ENCODE data around the gene MRPL10. TPM values are rescaled to one million over a fixed set of nuclear protein-coding genes. Genes with fewer than 3 reads are reported as not detected.

The MRPL10 gene
- total and polyA plus RNA-seq, 12 donors: 44.2 to 72.3 (median 61.9) TPM

DNA sequence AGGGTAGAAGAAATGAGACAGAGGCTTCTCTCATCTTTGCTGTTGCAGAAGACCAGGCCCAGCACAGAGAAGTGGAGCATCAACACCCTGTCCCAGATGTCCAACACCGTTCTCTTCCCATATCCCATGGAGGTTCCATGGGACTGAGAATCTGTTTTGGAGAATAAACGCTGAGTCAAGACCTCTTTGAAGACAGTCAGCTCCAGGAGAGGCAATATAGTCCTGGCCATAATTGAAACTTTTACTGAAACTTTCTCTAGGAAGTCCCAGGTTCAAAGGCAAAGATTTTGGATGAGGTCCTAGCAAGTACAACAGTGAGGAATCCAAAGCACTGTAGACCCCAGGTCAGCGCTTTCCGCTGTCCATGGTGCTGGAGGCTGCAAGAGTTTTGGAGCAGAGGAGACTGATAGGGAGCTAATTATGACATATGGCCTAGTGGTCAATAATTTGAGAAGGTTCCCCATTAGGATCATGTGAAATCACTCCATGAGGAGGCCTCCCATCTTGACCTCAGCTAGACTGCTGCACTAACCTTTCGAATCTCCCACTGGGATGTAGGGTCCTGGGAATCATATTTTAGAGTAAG is 45.7 kb downstream of the MRPL10 start:
- WGBS, 2 donors: 13 to 38% methylated on average over 5 of the region's 5 CpGs
- no peak overlapping the region for H3K4me3 ChIP-seq
- H3K9me3 ChIP-seq: no peaks in the 10 kb centered on the region
- no peak for TF ChIP-seq CTCF (IDR thresholded peaks at IDR 0.05)
- DNase-seq: no peak
- H3K27me3 ChIP-seq: peaks cover 0 to 74% (median 59%) of the 10 kb centered on the region in 7 donors
- no peaks in the 10 kb centered on the region for H3K36me3 ChIP-seq
- no peak overlapping the region for H3K27ac ChIP-seq
- intact Hi-C loops (cut with DNase I): loop anchor here in 1 of 10 donors (10.0 kb wide), 1 partner anchor 91 kb away; the partner anchor contains the start of gene TBKBP1
- ATAC-seq: no peak
- peaks cover 0 to 11% (median 9%) of the 10 kb centered on the region in 9 donors for H3K4me1 ChIP-seq

GRCh38 chr17:47781397-47781796 is 49.9 kb downstream of the MRPL10 start:
- H3K4me3 ChIP-seq: no peak overlapping the region
- intact Hi-C loops (cut with DNase I): loop anchor here in 1 of 10 donors (10.0 kb wide), 1 partner anchor 87 kb away; the partner anchor contains the start of gene TBKBP1
- TF ChIP-seq CTCF (IDR thresholded peaks at IDR 0.05): no peak
- DNase-seq (no peak), ATAC-seq (no peak)
- H3K9me3 ChIP-seq: no peaks in the 10 kb centered on the region
- H3K36me3 ChIP-seq: no peaks in the 10 kb centered on the region
- H3K4me1 ChIP-seq: peaks cover 0 to 4% (median 0%) of the 10 kb centered on the region in 9 donors
- peaks cover 11 to 69% (median 63%) of the 10 kb centered on the region in 7 donors for H3K27me3 ChIP-seq
- 65 to 66% methylated on average over 5 of the region's 5 CpGs for WGBS, 2 donors
- H3K27ac ChIP-seq: no peak overlapping the region

DNA sequence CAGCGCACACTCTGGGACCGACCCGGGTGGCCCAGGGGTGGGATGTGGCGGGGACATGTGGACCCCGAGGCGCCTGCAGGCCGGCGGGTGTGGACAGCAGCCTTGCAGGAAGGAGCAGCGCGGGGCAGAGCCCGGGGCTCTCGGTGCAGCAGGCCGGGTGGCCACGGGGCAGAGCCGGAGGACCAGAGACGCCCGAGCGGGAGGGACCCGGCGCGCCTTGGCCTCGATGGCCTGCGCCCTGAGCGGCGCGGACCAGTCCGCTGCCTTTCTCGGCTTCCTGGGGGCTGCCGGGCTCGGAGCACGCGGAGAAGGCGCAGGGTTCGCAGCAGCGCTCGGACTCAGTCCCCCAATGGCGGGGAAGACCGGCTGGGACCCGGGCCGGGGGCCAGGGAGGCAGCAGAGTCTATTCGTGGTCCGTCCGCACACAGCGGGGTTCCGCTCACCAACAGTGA is 53.1 kb downstream of the MRPL10 start:
- Histone ChIP-seq H3K4me3 (no peak overlapping the region), H3K9me3 (no peaks in the 10 kb centered on the region), H3K36me3 (no peaks in the 10 kb centered on the region), H3K27ac (no peak overlapping the region), H3K27me3 (peaks cover 20 to 76% (median 70%) of the 10 kb centered on the region in 7 donors), H3K4me1 (peaks cover 0 to 4% (median 0%) of the 10 kb centered on the region in 9 donors)
- no peak for ATAC-seq
- intact Hi-C loops (cut with DNase I): loop anchor here in 1 of 10 donors (5.0 kb wide), 1 partner anchor 109 kb away; no protein-coding TSS in a partner anchor
- DNase-seq: no peak
- TF ChIP-seq CTCF (IDR thresholded peaks at IDR 0.05): no peak
- WGBS, 2 donors: 14 to 18% methylated on average over 43 to 45 of the region's 45 CpGs

DNA sequence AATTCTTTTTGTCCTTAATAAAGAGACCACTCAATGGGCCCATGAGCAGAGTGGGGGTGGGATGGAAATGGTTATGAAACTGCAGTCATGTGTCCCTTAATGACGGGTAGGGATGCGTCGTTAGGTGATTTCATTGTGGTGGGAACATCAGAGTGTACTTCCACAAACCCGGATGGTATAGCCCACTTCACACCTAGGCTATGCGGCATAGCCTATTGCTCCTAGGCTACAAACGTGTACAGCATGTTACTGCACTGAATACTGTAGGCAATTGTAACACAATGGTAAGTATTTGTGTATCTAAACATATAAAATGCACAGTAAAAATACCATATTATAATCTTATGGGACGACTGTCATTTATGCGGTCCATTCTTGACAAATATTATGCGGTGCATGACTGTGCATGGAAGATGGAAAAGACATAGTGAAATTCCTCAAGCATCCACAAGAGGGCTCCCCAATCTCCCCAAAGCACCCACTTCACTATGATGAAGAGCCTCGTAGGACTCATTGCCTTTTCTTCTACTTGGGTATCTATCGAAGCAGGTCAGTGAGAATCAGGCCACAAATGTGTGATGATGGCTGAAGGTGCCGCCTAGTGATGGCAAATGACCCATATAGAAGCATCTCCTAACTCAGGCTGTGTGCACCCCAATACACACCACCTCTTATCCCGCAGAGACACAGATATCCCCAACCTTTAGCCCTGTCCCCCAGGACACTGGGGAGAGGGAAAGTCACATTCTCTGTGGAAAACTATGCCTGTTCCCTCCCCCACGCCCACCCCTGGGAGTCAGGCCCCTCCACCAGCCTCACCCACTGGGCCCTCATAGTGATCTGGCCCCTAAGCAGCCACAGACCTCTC is 54.8 kb downstream of the MRPL10 start:
- DNase-seq: no peak
- Histone ChIP-seq H3K4me3 (no peak overlapping the region), H3K27me3 (peaks cover 20 to 83% (median 75%) of the 10 kb centered on the region in 7 donors), H3K27ac (no peak overlapping the region), H3K4me1 (peaks cover 0 to 4% (median 0%) of the 10 kb centered on the region in 9 donors), H3K36me3 (no peaks in the 10 kb centered on the region), H3K9me3 (peaks cover 0 to 8% (median 0%) of the 10 kb centered on the region in 11 donors)
- intact Hi-C loops (cut with DNase I): loop anchor here in 1 of 10 donors (5.0 kb wide), 1 partner anchor 111 kb away; no protein-coding TSS in a partner anchor
- TF ChIP-seq CTCF (IDR thresholded peaks at IDR 0.05): peak; percentile 43 to 76 (median 62)
- ATAC-seq: peak in 1 of 8 donors; percentile 35
- WGBS, 2 donors: 38% methylated on average over 14 of the region's 14 CpGs
